GM10248 (cell line): ENCODE measurements around the gene ABHD12B.
"Not testable (repeated sequence)": the region's sequence is repeated elsewhere in the genome, so short reads cannot be mapped to it uniquely, and the experiment has no call there.

Experiments used
- CTCF ChIA-PET: fragments of 300-600 bp; sonication (Branson Sonifier 250); formaldehyde crosslinking; extraction: SDS; loops from one replicate; lab custom pipeline; 2021; ENCODE audit warnings: antibody characterized with exemption; lab: Yijun Ruan, JAX
- POLR2A ChIA-PET: fragments of 350-650 bp; sonication (Branson Sonifier 250); formaldehyde crosslinking; extraction: SDS; loops from one replicate; lab custom pipeline; 2020; ENCODE audit warnings: antibody characterized with exemption; lab: Yijun Ruan, JAX
- DNase-seq: peaks from one replicate; pipeline ENCODE4 v3.0.0; 2012; ENCODE audit errors: extremely low spot score
- CTCF ChIP-seq: IDR thresholded peaks from 2 replicates; pipeline ENCODE4 v1.5.1; 2012; ENCODE audit warnings: mild to moderate bottlenecking, low read depth; ENCODE audit errors: extremely low read depth, missing control alignments, control extremely low read depth

The ABHD12B gene

DNA sequence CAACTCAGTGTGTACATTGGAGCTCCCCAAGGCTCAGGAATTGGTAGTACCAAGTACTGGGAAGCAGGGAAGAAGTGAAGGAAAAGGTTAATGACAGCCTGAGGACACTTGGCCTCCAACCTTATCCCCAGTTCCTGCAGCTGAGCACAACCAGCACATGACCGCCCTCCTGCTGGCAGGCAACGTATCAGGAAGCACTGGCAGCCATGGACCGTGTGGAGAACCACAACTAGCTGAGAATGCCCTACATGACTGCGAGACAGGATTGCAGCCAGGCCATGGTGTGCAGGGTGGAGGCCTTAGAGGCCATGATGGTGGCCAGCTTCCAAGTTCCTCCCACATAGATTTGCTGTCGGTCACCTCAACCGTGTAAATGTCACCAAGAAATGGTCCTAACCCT, 45.6 kb downstream of the ABHD12B start:
- no peak for TF ChIP-seq CTCF
- ChIA-PET CTCF (interaction anchor here (1.1 kb wide), 1 partner anchor 12 kb away, joined by 3 read pairs; no protein-coding TSS in a partner anchor), POLR2A (no interaction called here)
- DNase-seq: no peak

GRCh38 chr14:50919524-50919923, 47.7 kb downstream of the ABHD12B start:
- CTCF ChIA-PET: interaction anchor here (2.2 kb wide), 1 partner anchor 9 kb away, joined by 6 read pairs; no protein-coding TSS in a partner anchor
- DNase-seq, POLR2A ChIA-PET: not testable (repeated sequence)

DNA sequence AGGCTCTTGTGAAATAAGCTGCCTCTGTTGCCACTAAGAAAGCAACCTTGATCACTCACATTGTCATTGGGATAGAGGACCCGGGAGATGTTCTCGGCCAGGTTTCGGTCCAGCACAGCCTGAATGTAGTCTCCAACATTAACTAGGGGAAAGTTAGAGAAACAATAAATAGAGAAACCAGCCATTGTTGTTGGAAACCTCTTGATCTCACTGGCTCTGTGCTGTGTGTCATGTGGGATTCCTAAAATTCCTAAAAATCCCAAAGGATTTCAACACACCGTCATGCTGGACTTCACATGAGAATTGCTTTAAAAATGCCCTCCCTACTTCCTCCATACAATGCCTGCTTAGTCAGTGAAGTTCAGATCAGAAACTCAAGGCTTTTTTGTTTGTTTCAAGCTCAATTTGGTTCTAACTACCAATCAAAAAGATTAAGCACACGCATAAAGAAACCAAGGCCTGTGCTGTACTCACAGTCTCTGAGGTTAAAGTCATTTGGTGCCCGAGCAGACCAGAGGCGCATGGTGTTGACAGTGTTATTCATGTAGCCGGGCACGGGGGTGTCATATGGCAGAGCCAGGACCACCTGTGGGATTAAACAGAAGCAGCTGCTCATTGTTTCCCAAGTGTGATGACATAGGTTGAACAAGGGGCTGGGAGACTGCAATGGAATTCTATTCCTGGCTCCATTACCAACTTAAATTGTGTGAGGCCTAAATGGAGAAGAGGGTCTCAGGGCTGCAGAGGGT, 48.8 kb downstream of the ABHD12B start:
- CTCF ChIA-PET: interaction anchor here (1.7 to 2.2 kb wide), 2 partner anchors 10 to 60 kb away, joined by 4 to 6 read pairs; no protein-coding TSS in a partner anchor
- POLR2A ChIA-PET: no interaction called here
- no peak for TF ChIP-seq CTCF
- DNase-seq: no peak

DNA sequence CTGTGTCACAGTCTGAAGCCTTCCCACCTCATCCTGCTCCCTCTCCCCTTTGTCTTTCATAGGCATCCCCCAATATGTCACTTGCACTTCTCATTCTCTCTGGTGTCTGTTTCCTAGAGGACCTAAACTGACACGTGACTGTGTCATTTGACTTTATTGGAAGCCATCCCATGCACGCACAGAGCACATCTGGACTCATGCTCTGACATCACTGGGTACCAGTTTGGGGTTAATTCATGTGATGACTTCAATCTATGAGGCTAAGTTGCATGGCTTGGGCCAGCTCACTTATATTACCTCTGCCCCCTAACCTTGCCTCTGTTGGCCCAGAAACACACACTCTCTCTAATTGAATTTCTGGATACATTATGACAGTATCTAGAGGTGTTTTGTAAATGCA, 51.0 kb downstream of the ABHD12B start:
- CTCF ChIA-PET: interaction anchor here (1.2 to 1.6 kb wide), 2 partner anchors 12 to 13 kb away, joined by 3 to 4 read pairs; no protein-coding TSS in a partner anchor
- no peak for TF ChIP-seq CTCF
- no peak for DNase-seq
- POLR2A ChIA-PET: no interaction called here

- CTCF ChIA-PET: no interaction called here
- TF ChIP-seq CTCF: no peak
- POLR2A ChIA-PET: no interaction called here
- no peak for DNase-seq
Observed at GRCh38 chr14:50924236-50924635, 52.4 kb downstream of the ABHD12B start.

DNA sequence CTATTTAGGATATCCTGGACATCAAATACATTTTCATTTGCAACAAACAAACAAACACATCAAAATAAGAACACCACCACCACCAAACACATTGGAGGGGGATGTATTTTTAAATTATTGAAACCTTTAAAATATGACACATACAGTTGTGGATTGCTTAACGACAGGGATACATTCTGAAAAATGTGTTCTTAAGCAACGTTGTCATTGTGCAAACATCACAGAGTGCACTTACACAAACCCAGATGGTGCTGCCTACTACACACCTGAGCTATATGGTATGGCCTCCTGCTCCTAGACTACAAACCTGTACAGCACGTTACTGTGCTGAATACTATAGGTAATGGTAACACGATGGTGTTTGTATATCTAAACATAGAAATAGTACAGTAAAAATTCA, 53.0 kb downstream of the ABHD12B start:
- ChIA-PET CTCF (interaction anchor here (1.0 to 1.2 kb wide), 2 partner anchors 22 to 63 kb away, joined by 3 to 4 read pairs; no protein-coding TSS in a partner anchor), POLR2A (no interaction called here)
- TF ChIP-seq CTCF: no peak
- no peak for DNase-seq

DNA sequence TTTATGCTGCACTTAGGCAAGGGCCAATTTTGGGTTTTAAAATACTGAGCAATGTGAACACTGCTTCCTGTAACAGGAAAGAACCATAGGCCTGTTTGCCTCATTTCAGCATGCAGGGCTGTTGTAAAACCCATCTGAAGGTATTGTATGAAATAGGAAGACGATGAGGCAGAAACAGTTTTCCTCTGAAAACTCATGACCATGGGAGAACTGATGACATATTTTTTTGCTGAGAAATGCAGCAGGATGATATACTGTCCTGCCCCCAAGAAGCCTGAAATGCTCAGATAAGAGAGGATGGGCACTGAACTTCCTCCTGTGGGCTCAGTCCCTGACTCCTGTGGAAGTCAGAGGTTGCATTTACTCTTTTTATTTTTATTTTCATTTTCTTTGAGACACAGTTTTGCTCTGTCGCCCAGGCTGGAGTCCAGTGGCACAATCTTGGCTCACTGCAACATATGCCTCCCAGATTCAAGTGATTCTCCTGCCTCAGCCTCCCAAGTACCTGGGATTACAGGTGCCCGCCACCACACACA, 55.1 kb downstream of the ABHD12B start:
- CTCF ChIA-PET: interaction anchor here (1.6 kb wide), 1 partner anchor 12 kb away, joined by 7 read pairs; no protein-coding TSS in a partner anchor
- POLR2A ChIA-PET: no interaction called here
- TF ChIP-seq CTCF: no peak
- DNase-seq: no peak
